Heart right ventricle (tissue), 16 donors: Measurements from ENCODE around the gene CDC42BPG. TPM values are rescaled to one million over a fixed set of nuclear protein-coding genes. Genes with fewer than 3 reads are reported as not detected.

Experiments used
- ATAC-seq, 8 donors: fragments of 200-7000 bp; cut with Tn5 transposase; one replicate each; pipeline ENCODE4 v1.9.1; 2020; ENCODE audit warnings: mild to moderate bottlenecking in 8 of 8, moderate library complexity in 8 of 8, moderate number of reproducible peaks in 1 of 8
- DNase-seq, 2 donors: peaks; one replicate each; pipeline ENCODE4 v3.0.0-alpha.2; 2020
- H3K27ac ChIP-seq, 10 donors: fragments of 200-600 bp; sonication (generic) in 2 of 10; one replicate each; pipeline versions ENCODE4 v1.5.0 to v1.8.0; 2020 to 2022; ENCODE audit warnings: mild to moderate bottlenecking in 3 of 10
- H3K27me3 ChIP-seq, 7 donors: fragments of 200-600 bp; one replicate each; pipeline ENCODE4 v1.8.0; 2021 to 2022; ENCODE audit warnings: mild to moderate bottlenecking in 2 of 7
- H3K36me3 ChIP-seq, 9 donors: fragments of 200-600 bp; sonication (generic) in 1 of 9; one replicate each; pipeline versions ENCODE4 v1.5.0 to v1.8.0; 2020 to 2022; ENCODE audit warnings: mild to moderate bottlenecking in 2 of 9
- H3K4me1 ChIP-seq, 9 donors: fragments of 200-600 bp; sonication (generic) in 1 of 9; one replicate each; pipeline versions ENCODE4 v1.5.0 to v1.8.0; 2020 to 2022; ENCODE audit warnings: mild to moderate bottlenecking in 4 of 9
- H3K4me3 ChIP-seq, 10 donors: fragments of 200-600 bp; sonication (generic) in 2 of 10; one replicate each; pipeline versions ENCODE4 v1.5.0 to v1.8.0; 2020 to 2022; ENCODE audit warnings: mild to moderate bottlenecking in 7 of 10, moderate library complexity in 2 of 10
- H3K9me3 ChIP-seq, 11 donors: fragments of 200-600 bp in 10 of 11; sonication (generic) in 2 of 11; one replicate each; pipeline versions ENCODE4 v1.5.0 to v1.8.0; 2013 to 2022; ENCODE audit warnings: mild to moderate bottlenecking in 2 of 11, control low read depth in 1 of 11, moderate library complexity in 1 of 11
- WGBS, 2 donors: extraction: QIAGEN DNeasy Blood & Tissue Kit; methylation state at CpG; one replicate each; pipeline ENCODE4 v1.1.7; 2013; ENCODE audit warnings: inconsistent platforms in 1 of 2; 5-methylcytosine and 5-hydroxymethylcytosine counted together
- intact Hi-C, 10 donors: fragments of 100-400 bp; cut with DNase I; formaldehyde crosslinking; loops; one replicate each; pipeline versions ENCODE4 v1.11.1 to v1.14.2; 2022
- polyA plus RNA-seq, 2 donors: library from polyadenylated mRNA; stranded (reverse); fragments of 200-250 nt; gene quantifications; one replicate each; pipeline ENCODE4 v1.2.3, GENCODE V29; 2013
- total RNA-seq, 10 donors: library from RNA; stranded (reverse); fragmentation: NEBNext Ultra II Directional in 3 of 10; extraction: Animal tissue kit (Norgen Biotek cat#: 25700) in 3 of 10; gene quantifications; one replicate each; pipeline versions ENCODE4 v1.2.1 to v1.2.4, GENCODE V29; 2021 to 2023
- TF ChIP-seq, protein P1 (sequence below), 9 donors: fragments of 200-600 bp; sonication (generic) in 2 of 9; IDR thresholded peaks; one replicate each; pipeline versions ENCODE4 v1.5.0 to v1.8.0; 2021 to 2022; ENCODE audit warnings: antibody characterized with exemption in 9 of 9, mild to moderate bottlenecking in 5 of 9, moderate library complexity in 1 of 9
- donor health status: Arrhythmogenic right ventricular cardiomyopathy.
- donor health status: ischemic (EF 13 %, LVEDD 7.1; RV severe dilation, severe dysfunction).
- donor health status: healthy with polysubstance abuse.
- donor health status: DM: no; HTN: yes; CAD: no.
- donor health status: DM: no; HTN: no; CAD: no.
- donor health status: ischemic (EF 25% LVEDD 6.9; RV normal size, moderate dysfunction).
- donor health status: ischemic (EF 25% LVEDD 5.7; RV mildly dilated, moderate dysfunction).
- donor health status: healthy.
- donor health status: DM: yes; HTN: yes; CAD: no.
- donor health status: Ischemic cardiomyopathy.
- donor health status: ischemic (EF 35%, LVEDD 5.7; RV mildly dilated, moderate dysfunction).
- donor health status: nonischemic (EF 11% LVEDD 7.7; RV severe dilation, severe dysfunction).
- donor health status: DM: yes; HTN: yes; CAD: no.
- donor health status: PGD.
- donor health status: ischemic (EF 29% LVEDD 5.4; RV normal size, mild dysfunction).
- donor health status: nonischemic (EF 23%, LVEDD 6.1; RV moderate dilation, normal function).

The CDC42BPG gene
- total and polyA plus RNA-seq, 12 donors, result 0.04 to 1.3 (median 0.27) TPM

DNA sequence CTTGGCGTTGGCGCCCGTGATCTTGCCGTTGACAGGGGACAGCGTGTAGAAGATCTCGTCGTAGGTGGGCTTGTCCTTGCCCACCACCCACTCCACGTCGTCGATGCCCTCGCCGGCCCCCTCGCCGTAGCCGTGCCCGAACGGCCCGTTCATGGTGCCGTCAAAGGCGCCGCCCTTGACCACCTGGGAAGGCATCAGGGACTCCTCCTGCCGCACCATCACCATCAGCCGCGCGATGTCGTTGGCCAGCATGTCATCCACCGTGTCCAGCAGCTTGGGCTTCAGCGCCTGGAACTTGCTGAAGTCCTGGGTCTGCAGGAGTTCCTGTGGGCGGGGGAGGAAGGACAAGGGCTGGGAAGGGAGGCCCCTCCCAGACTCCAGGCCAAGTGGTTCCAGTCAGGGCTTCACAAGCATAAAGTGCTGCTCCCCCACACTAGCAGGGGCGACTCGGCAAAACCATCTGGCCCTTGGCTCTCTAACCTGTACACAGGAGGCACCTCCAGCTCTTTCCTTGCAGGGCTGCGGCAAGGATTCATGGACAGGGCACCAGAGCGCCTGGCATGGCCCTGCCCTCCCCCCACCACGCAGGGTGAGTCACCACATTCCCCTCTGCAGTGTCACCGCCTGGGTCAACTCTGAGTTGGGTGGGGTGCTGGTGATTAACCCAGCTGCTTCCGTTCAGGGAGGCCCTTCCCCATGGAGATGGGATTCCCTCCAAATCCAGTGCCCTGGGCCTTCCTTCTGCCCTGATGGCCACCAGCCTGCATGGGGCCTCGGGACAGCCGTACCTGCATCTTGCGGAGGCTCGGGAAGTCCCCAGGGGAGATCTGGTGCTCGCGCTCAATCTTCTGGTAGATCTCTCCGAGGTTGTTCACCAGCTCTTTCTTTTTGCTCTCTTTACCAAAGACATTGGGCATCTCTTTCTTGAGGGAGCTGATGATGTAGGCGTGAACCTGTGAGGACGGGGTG lies 10.4 kb upstream of the CDC42BPG start:
- no peaks in the 10 kb centered on the region for H3K27me3 ChIP-seq
- ATAC-seq, result peak; percentile 62 to 87 (median 80)
- peaks cover 0 to 80% (median 15%) of the 10 kb centered on the region in 9 donors for H3K36me3 ChIP-seq
- 59 to 62% methylated on average over 45 of the region's 45 CpGs for WGBS, 2 donors
- peak; percentile 80 to 83 for DNase-seq
- intact Hi-C loops, result loop anchor here in 2 of 10 donors (2.0 kb wide), 2 partner anchors 22 to 24 kb away; partner anchors contain the start of gene EHD1 (in 1 of the 2)
- peaks cover 48 to 100% (median 100%) of the 10 kb centered on the region in 9 donors for H3K4me1 ChIP-seq
- H3K4me3 ChIP-seq, result peak overlapping the region in 7 of 10 donors; percentile 6 to 41 (median 20)
- TF ChIP-seq, protein P1, sequence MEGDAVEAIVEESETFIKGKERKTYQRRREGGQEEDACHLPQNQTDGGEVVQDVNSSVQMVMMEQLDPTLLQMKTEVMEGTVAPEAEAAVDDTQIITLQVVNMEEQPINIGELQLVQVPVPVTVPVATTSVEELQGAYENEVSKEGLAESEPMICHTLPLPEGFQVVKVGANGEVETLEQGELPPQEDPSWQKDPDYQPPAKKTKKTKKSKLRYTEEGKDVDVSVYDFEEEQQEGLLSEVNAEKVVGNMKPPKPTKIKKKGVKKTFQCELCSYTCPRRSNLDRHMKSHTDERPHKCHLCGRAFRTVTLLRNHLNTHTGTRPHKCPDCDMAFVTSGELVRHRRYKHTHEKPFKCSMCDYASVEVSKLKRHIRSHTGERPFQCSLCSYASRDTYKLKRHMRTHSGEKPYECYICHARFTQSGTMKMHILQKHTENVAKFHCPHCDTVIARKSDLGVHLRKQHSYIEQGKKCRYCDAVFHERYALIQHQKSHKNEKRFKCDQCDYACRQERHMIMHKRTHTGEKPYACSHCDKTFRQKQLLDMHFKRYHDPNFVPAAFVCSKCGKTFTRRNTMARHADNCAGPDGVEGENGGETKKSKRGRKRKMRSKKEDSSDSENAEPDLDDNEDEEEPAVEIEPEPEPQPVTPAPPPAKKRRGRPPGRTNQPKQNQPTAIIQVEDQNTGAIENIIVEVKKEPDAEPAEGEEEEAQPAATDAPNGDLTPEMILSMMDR (IDR thresholded peaks at IDR 0.05), result peak in 2 of 9 donors; percentile 10
- H3K27ac ChIP-seq, result peak overlapping the region; percentile 31 to 96 (median 87)
- H3K9me3 ChIP-seq, result no peaks in the 10 kb centered on the region

DNA sequence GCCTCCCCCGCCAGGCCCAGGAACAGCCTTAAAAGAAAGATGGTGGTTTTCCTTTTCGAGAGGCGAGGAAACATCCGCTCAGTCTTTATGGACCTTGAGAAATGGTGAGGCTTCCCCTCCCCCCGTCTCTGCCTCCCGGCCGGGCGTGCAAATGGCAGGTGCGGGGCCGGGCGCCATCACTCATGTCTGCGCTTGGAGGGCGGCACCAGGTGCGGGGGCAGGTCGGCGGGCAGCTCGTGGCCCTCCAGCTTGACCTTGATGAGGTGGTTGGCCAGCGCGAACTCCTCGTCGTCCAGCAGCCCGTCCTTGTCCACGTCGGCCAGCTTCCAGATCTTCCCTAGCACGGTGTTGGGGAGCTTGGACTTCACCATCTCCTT lies 9.7 kb upstream of the CDC42BPG start:
- no peaks in the 10 kb centered on the region for H3K27me3 ChIP-seq
- H3K4me1 ChIP-seq, result peaks cover 51 to 100% (median 100%) of the 10 kb centered on the region in 9 donors
- no peak for ATAC-seq
- H3K9me3 ChIP-seq, result no peaks in the 10 kb centered on the region
- peak overlapping the region; percentile 31 to 96 (median 87) for H3K27ac ChIP-seq
- 91 to 93% methylated on average over 25 of the region's 25 CpGs for WGBS, 2 donors
- DNase-seq, result no peak
- TF ChIP-seq, protein P1 (IDR thresholded peaks at IDR 0.05), result no peak
- intact Hi-C loops, result loop anchor here in 2 of 10 donors (2.0 kb wide), 2 partner anchors 23 to 25 kb away; partner anchors contain the start of gene EHD1 (in 1 of the 2)
- H3K36me3 ChIP-seq, result peaks cover 0 to 73% (median 9%) of the 10 kb centered on the region in 9 donors
- peak overlapping the region in 8 of 10 donors; percentile 6 to 41 (median 19) for H3K4me3 ChIP-seq

DNA sequence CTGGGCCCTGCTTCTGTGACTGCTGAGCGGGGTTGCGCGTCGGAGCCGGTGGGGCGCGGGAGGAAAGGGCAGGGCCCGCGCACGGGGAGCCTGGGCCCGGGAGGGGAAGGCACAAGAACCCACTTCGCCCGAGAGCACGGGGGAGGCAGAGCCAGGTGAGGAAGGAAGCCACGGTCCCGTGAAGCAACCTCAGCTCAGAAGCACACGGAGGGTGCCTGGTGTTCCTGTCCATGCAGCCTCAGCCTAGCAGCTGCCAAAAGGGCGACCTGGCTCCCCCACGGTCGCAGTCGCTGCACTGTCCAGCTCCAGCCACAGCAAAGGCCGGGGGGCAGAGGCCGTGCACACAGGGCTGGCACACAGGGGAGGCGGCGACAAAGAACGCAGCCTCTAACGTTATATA lies 9.3 kb upstream of the CDC42BPG start:
- peaks cover 51 to 100% (median 100%) of the 10 kb centered on the region in 9 donors for H3K4me1 ChIP-seq

More for the DNA sequence above, 9.3 kb upstream of the CDC42BPG start:
- TF ChIP-seq, protein P1 (IDR thresholded peaks at IDR 0.05), result no peak
- Histone ChIP-seq H3K27ac (peak overlapping the region; percentile 36 to 96 (median 87)), H3K9me3 (no peaks in the 10 kb centered on the region), H3K27me3 (no peaks in the 10 kb centered on the region), H3K4me3 (peak overlapping the region in 8 of 10 donors; percentile 6 to 41 (median 19)), H3K36me3 (peaks cover 0 to 69% (median 9%) of the 10 kb centered on the region in 9 donors)
- no peak for ATAC-seq
- intact Hi-C loops, result loop anchor here in 2 of 10 donors (2.0 kb wide), 2 partner anchors 23 to 25 kb away; partner anchors contain the start of gene EHD1 (in 1 of the 2)
- DNase-seq, result no peak
- 61 to 74% methylated on average over 24 to 27 of the region's 27 CpGs for WGBS, 2 donors
